ENCODE data around the gene FGF18. TPM values are rescaled to one million over a fixed set of nuclear protein-coding genes. Genes with fewer than 3 reads are reported as not detected.

The FGF18 gene
- total and polyA plus RNA-seq, 3 experiments from 2014 or later: 0.18 to 0.22 TPM; not detected in 1

GRCh38 chr5:171386861-171387344, 32.5 kb upstream of the FGF18 start:
- H3K9me3 ChIP-seq (ENCODE audit: low read length): no peaks in the 10 kb centered on the region
- Mint-ChIP-seq H3K9me3 (peaks cover 0 to 6% (median 0%) of the 10 kb centered on the region in 5 donors), H3K36me3 (peaks cover 6 to 41% (median 13%) of the 10 kb centered on the region in 3 donors), H3K27me3 (peaks cover 3 to 11% of the 10 kb centered on the region in 2 donors), H3K4me1 (peaks cover 47 to 51% (median 48%) of the 10 kb centered on the region in 3 donors), H3K4me3 (peak overlapping the region; percentile 90 to 99 (median 97)), H3K27ac (peak overlapping the region; percentile 92 to 100 (median 99))
- peaks cover 46% of the 10 kb centered on the region for H3K4me1 ChIP-seq (ENCODE audit: insufficient read depth, low read length)
- peaks cover 10% of the 10 kb centered on the region for H3K36me3 ChIP-seq (ENCODE audit: insufficient read depth, low read length)
- peak overlapping the region; percentile 92 for H3K27ac ChIP-seq (ENCODE audit: low read depth, low read length)
- H3K27me3 ChIP-seq (ENCODE audit: insufficient read depth, low read length, poor library complexity, severe bottlenecking): no peaks in the 10 kb centered on the region
- H3K4me3 ChIP-seq (ENCODE audit: low read length): peak overlapping the region; percentile 95
- DNase-seq: no peak
- ChIA-PET CTCF (interaction anchor here (1.0 kb wide), 1 partner anchor 9 kb away, joined by 3 read pairs; no protein-coding TSS in a partner anchor), POLR2A (interaction anchor here (0.8 to 1.3 kb wide), 3 partner anchors 39 to 1670 kb away, joined by 3 read pairs; partner anchors contain the start of gene FBXW11)

GRCh38 chr5:171387345-171387969, 32.0 kb upstream of the FGF18 start, which contains the start of gene NPM1:
Gene NPM1, plus strand, starts transcription at chr5:171387849. Its CDS starts 100 bp downstream, at chr5:171387949.
- POLR2A ChIA-PET: interaction anchor here (0.5 to 1.3 kb wide), 4 partner anchors 39 to 1670 kb away, joined by 3 to 6 read pairs (median 3); partner anchors contain the start of gene FBXW11

DNA sequence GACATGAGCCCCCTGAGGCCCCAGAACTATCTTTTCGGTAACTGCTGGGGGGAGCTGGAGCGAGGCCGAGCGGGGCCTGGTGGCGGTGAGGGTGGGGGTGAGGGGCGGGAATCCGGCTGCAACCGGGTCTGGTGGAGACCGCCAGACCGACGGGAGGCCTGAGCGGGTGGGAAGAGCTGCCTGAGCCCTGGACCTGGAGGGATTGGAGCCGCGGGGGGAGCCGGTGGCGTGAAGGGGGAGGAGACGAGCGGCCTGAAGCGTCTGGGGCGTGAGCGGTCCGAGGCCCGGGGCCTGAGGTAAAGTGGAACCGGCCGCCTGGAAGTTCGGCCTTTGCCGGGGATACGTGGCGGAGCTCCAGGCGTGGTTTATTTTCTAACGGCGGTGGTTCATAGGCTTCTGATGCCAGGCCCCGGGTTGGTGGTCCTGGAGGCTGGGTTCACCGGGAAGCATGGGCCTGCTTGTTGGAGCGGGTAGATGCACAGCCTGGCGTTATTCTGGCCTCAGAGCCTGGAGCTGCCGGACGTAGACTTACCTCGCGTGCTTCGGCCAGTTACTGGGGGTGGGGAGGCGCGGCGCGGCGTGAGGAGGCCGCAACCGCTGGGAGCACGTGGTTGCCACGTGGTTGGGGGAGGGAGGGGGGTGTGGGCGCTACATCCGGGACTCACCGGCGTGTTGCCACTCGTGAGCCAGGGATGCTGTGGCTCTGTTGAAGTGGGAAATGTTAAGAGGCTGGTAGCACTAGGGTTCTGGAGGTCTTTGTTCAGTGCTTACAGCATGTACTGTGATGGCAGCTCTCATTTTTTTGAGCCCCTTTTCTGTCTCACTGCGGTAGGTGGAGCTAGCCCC, 31.3 kb upstream of the FGF18 start:
- H3K27ac Mint-ChIP-seq: peak overlapping the region; percentile 92 to 100 (median 99)
- peaks cover 57 to 64% (median 61%) of the 10 kb centered on the region in 3 donors for H3K4me1 Mint-ChIP-seq
- H3K27me3 ChIP-seq (ENCODE audit: insufficient read depth, low read length, poor library complexity, severe bottlenecking): no peaks in the 10 kb centered on the region
- H3K4me1 ChIP-seq (ENCODE audit: insufficient read depth, low read length): peaks cover 53% of the 10 kb centered on the region
- H3K9me3 ChIP-seq (ENCODE audit: low read length): no peaks in the 10 kb centered on the region
- peak overlapping the region; percentile 92 for H3K27ac ChIP-seq (ENCODE audit: low read depth, low read length)
- peaks cover 13 to 53% (median 21%) of the 10 kb centered on the region in 3 donors for H3K36me3 Mint-ChIP-seq
- peaks cover under 1 to 11% of the 10 kb centered on the region in 2 donors for H3K27me3 Mint-ChIP-seq
- ChIA-PET POLR2A (interaction anchor here (0.5 to 1.3 kb wide), 5 partner anchors 87 to 1669 kb away, joined by 3 to 6 read pairs (median 4); no protein-coding TSS in a partner anchor), CTCF (interaction anchor here (1.0 kb wide), 1 partner anchor 11 kb away, joined by 3 read pairs; no protein-coding TSS in a partner anchor)
- peaks cover 0 to 6% (median 0%) of the 10 kb centered on the region in 5 donors for H3K9me3 Mint-ChIP-seq
- DNase-seq: peak; percentile 75 to 89 (median 79)
- H3K36me3 ChIP-seq (ENCODE audit: insufficient read depth, low read length): peaks cover 23% of the 10 kb centered on the region
- peak overlapping the region; percentile 86 for H3K4me3 ChIP-seq (ENCODE audit: low read length)
- H3K4me3 Mint-ChIP-seq: peak overlapping the region; percentile 90 to 99 (median 97)

More at GRCh38 chr5:171387345-171387969, 32.0 kb upstream of the FGF18 start, which contains the start of gene NPM1:
- Mint-ChIP-seq H3K4me1 (peaks cover 50 to 57% (median 53%) of the 10 kb centered on the region in 3 donors), H3K4me3 (peak within 1 kb of the TSS; percentile 90 to 99 (median 97)), H3K36me3 (peaks cover 7 to 46% (median 14%) of the 10 kb centered on the region in 3 donors), H3K9me3 (peaks cover 0 to 6% (median 0%) of the 10 kb centered on the region in 5 donors), H3K27me3 (peaks cover 3 to 11% of the 10 kb centered on the region in 2 donors), H3K27ac (peak within 1 kb of the TSS; percentile 92 to 100 (median 99))
- Histone ChIP-seq H3K27me3 (ENCODE audit: insufficient read depth, low read length, poor library complexity, severe bottlenecking) (no peaks in the 10 kb centered on the region), H3K9me3 (ENCODE audit: low read length) (no peaks in the 10 kb centered on the region), H3K4me3 (ENCODE audit: low read length) (peak within 1 kb of the TSS; percentile 95), H3K4me1 (ENCODE audit: insufficient read depth, low read length) (peaks cover 52% of the 10 kb centered on the region), H3K36me3 (ENCODE audit: insufficient read depth, low read length) (peaks cover 16% of the 10 kb centered on the region), H3K27ac (ENCODE audit: low read depth, low read length) (peak within 1 kb of the TSS; percentile 92)
- DNase-seq: peak; percentile 96 to 99 (median 98)
- CTCF ChIA-PET: interaction anchor here (1.0 kb wide), 1 partner anchor 10 kb away, joined by 3 read pairs; no protein-coding TSS in a partner anchor

DNA sequence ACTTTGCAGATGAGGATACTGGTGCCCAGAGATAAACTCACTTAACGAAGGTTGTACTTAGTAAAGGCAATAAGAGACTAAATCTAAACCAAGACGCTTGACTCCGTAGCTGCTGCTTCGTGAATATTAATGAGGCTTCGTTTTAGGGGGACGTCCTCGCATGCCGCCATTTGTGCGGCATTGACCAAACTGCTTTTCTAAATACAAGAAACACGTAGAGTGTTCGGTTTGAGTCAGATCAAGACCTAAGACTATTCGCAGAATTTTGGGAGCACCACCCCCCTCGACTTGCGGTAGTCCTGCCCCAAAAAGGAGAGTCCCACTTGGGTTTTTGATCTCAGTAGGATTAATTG, 30.7 kb upstream of the FGF18 start:
- H3K27me3 Mint-ChIP-seq: peaks cover 0 to 11% of the 10 kb centered on the region in 2 donors
- Histone ChIP-seq H3K4me3 (ENCODE audit: low read length) (peak overlapping the region; percentile 86), H3K4me1 (ENCODE audit: insufficient read depth, low read length) (peaks cover 53% of the 10 kb centered on the region), H3K27me3 (ENCODE audit: insufficient read depth, low read length, poor library complexity, severe bottlenecking) (no peaks in the 10 kb centered on the region), H3K27ac (ENCODE audit: low read depth, low read length) (peak overlapping the region; percentile 92), H3K9me3 (ENCODE audit: low read length) (no peaks in the 10 kb centered on the region), H3K36me3 (ENCODE audit: insufficient read depth, low read length) (peaks cover 28% of the 10 kb centered on the region)
- peak overlapping the region; percentile 90 to 99 (median 97) for H3K4me3 Mint-ChIP-seq
- DNase-seq: no peak
- ChIA-PET POLR2A (interaction anchor here (0.6 to 0.8 kb wide), 2 partner anchors 121 to 1598 kb away, joined by 3 to 4 read pairs; no protein-coding TSS in a partner anchor), CTCF (no interaction called here)
- H3K4me1 Mint-ChIP-seq: peaks cover 62 to 69% (median 66%) of the 10 kb centered on the region in 3 donors
- H3K9me3 Mint-ChIP-seq: peaks cover 0 to 6% (median 0%) of the 10 kb centered on the region in 5 donors
- H3K36me3 Mint-ChIP-seq: peaks cover 13 to 58% (median 23%) of the 10 kb centered on the region in 3 donors
- H3K27ac Mint-ChIP-seq: peak overlapping the region; percentile 92 to 100 (median 99)

- H3K4me3 Mint-ChIP-seq: peak overlapping the region; percentile 61 to 99 (median 97)
- peaks cover 68 to 85% (median 79%) of the 10 kb centered on the region in 3 donors for H3K4me1 Mint-ChIP-seq
- POLR2A ChIA-PET: no interaction called here
- peak overlapping the region; percentile 14 to 92 (median 81) for H3K27ac Mint-ChIP-seq
- H3K9me3 Mint-ChIP-seq: peaks cover 0 to 6% (median 0%) of the 10 kb centered on the region in 5 donors
- DNase-seq: peak in 1 of 5 donors; percentile 15
- Histone ChIP-seq H3K4me3 (ENCODE audit: low read length) (no peak overlapping the region), H3K36me3 (ENCODE audit: insufficient read depth, low read length) (peaks cover 37% of the 10 kb centered on the region), H3K9me3 (ENCODE audit: low read length) (no peaks in the 10 kb centered on the region), H3K27me3 (ENCODE audit: insufficient read depth, low read length, poor library complexity, severe bottlenecking) (no peaks in the 10 kb centered on the region), H3K4me1 (ENCODE audit: insufficient read depth, low read length) (peaks cover 53% of the 10 kb centered on the region), H3K27ac (ENCODE audit: low read depth, low read length) (no peak overlapping the region)
- H3K27me3 Mint-ChIP-seq: peaks cover 0 to 11% of the 10 kb centered on the region in 2 donors
- H3K36me3 Mint-ChIP-seq: peaks cover 19 to 79% (median 31%) of the 10 kb centered on the region in 3 donors
- CTCF ChIA-PET: interaction anchor here (1.6 kb wide), 1 partner anchor 10 kb away, joined by 3 read pairs; no protein-coding TSS in a partner anchor
Observed at GRCh38 chr5:171390883-171391677, 28.4 kb upstream of the FGF18 start.

DNA sequence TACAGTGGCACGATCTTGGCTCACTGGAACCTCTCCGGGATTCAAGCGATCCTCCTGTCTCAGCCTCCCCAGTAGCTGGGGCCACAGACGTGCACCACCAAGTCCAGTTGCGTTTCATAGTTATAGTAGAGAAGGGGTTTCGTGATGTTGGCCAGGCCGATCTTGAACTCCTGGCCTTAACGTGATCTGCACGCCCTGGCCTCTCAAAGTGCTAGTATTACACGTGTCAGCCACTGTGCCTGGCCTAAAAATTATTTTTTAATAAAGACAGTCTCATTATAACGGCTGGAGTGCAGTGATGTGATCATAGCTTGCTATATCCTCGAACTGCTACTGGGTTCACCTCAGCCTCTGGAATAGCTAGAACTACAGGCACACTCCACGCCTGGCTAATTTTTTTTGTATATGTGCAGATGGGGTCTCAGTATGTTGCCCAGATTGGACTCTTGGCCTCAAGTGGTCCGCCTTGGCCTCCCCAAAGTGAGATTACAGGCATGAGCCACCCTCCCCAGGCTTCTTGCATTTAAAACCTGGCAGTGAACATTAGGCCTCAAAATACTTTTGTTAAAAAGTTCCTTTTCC, 27.4 kb upstream of the FGF18 start:
- Histone ChIP-seq H3K9me3 (ENCODE audit: low read length) (no peaks in the 10 kb centered on the region), H3K27ac (ENCODE audit: low read depth, low read length) (no peak overlapping the region), H3K27me3 (ENCODE audit: insufficient read depth, low read length, poor library complexity, severe bottlenecking) (no peaks in the 10 kb centered on the region), H3K36me3 (ENCODE audit: insufficient read depth, low read length) (peaks cover 47% of the 10 kb centered on the region), H3K4me1 (ENCODE audit: insufficient read depth, low read length) (peaks cover 52% of the 10 kb centered on the region), H3K4me3 (ENCODE audit: low read length) (no peak overlapping the region)
- peak overlapping the region in 4 of 8 donors; percentile 12 to 78 (median 42) for H3K27ac Mint-ChIP-seq
- H3K4me3 Mint-ChIP-seq: peak overlapping the region in 1 of 7 donors; percentile 16
- ChIA-PET POLR2A (no interaction called here), CTCF (interaction anchor here (1.6 kb wide), 1 partner anchor 11 kb away, joined by 3 read pairs; no protein-coding TSS in a partner anchor)
- no peak for DNase-seq
- peaks cover 70 to 90% (median 83%) of the 10 kb centered on the region in 3 donors for H3K4me1 Mint-ChIP-seq
- peaks cover 0 to 11% of the 10 kb centered on the region in 2 donors for H3K27me3 Mint-ChIP-seq
- H3K9me3 Mint-ChIP-seq: peaks cover 0 to 6% (median 0%) of the 10 kb centered on the region in 5 donors
- H3K36me3 Mint-ChIP-seq: peaks cover 25 to 88% (median 34%) of the 10 kb centered on the region in 3 donors

All from CD8-positive, alpha-beta memory T cell (primary cell).